Glomerular endothelial cell (primary cell): ENCODE results near the gene NUDT15. TPM values are rescaled to one million over a fixed set of nuclear protein-coding genes. Genes with fewer than 3 reads are reported as not detected.
"Not testable (repeated sequence)": the region's sequence is repeated elsewhere in the genome, so short reads cannot be mapped to it uniquely, and the experiment has no call there.

ENCODE experiments used
- DNase-seq: peaks from one replicate; pipeline ENCODE4 v3.0.0-alpha.2; 2011; ENCODE audit warnings: low read depth, low spot score; ENCODE audit errors: extremely low read depth
- total RNA-seq: library from RNA; depleted of rRNA; stranded (reverse); fragments of >200 nt; gene quantifications from 2 replicates; pipeline ENCODE4 v1.2.3, GENCODE V29; 2015

NUDT15 gene
- total RNA-seq, 1 donor from 2014 or later = 7.9 TPM

DNA sequence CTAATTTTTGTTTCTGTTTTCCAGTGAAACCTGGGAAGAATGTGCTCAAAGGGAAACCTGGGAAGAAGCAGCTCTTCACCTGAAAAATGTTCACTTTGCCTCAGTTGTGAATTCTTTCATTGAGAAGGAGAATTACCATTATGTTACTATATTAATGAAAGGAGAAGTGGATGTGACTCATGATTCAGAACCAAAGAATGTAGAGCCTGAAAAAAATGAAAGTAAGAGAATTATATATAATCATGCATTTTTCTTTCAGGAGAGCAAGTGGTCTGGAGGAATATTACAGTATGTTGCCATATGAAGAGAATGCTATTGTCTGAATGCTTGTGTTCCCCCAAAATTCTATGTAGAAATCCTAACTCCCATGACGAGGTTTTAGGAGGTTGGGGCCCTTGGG lies 3.4 kb downstream of the NUDT15 start:
- no peak for DNase-seq

DNA sequence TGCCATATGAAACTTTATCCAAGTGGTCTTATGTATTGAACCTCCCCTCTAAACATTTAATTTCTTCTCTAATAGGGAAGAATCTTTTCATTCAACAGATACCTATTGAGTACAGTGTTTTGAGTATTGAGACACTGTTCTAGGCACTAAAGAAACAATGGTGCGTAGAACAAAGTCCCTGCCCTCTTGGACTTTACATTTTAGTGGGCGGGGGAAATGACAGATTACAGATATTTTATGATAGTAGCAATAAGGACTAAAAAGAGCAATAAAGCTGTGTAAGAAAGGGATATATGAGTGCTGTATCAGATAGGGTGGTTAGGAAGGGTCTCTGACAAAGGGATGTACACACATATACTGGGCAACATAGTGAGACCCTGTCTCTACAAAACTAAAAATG lies 5.4 kb downstream of the NUDT15 start:
- DNase-seq = no peak

DNA sequence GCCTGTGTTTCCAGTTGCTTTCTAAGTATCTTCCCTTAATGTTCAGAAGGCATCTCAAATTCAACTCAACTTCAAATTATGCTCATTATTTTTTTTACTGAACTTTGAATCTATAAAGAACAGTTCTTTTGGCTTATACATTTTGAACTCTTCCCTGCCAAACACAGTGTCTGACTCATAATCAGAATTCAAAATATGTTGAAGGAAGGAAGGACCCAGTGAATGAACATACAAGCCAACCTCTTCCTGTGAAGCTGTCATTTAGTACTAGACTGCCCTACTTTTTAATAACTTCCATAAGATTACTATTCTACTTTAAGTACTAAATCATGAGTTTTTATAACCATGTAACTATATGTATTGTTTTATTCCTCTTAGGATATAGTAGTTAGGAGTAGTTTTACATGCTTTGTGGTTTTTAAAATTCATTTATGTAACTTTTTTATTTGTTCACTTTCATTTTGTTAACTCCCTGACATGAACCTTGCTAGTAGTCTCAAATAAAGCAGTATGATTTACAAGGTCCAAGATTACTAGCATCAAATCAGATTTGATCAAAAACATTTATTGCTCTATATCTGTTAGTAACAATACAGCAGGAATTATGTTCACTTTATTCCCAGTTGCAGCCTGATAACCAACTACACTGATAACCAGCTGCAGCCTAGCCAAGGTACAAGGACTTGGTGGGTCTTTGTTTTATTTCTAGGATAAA lies 6.4 kb downstream of the NUDT15 start:
- no peak for DNase-seq

DNA sequence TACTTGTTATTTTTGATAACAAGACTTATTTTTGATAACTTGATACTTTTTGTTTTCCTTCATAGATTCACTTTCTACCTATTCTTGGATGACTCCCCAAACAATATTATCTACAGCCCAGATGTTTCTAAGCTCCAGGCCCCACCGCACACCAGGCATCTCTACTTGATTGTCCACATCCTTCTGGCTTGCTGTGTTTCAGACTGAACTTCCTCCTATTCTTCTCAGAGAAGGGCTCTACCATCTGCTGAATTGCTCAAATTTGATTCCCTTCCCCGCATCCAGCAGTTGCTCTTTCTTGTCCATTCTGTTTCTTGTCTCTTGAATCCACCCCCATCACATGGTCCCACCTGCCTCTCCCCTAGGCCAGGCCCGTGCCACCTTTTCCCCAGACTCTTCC lies 13.0 kb downstream of the NUDT15 start:
- no peak for DNase-seq

DNA sequence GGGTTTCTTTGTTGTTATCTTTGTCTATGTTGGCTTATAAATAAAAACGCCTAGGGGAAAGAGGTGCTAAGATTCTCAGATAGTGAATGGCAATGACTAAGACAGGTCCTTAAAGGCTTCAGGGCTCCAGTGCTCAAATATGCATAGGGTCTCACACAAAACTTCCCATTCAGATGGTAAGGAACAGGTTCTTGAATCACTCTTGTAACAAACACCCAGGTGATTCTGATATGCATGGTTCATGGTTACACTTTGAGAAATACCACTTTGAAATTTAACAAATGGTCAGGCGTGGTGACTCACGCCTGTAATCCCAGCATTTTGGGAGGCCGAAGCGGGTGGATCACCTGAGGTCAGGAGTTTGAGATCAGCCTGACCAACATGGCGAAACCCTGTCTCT lies 17.1 kb downstream of the NUDT15 start:
- DNase-seq = no peak

DNA sequence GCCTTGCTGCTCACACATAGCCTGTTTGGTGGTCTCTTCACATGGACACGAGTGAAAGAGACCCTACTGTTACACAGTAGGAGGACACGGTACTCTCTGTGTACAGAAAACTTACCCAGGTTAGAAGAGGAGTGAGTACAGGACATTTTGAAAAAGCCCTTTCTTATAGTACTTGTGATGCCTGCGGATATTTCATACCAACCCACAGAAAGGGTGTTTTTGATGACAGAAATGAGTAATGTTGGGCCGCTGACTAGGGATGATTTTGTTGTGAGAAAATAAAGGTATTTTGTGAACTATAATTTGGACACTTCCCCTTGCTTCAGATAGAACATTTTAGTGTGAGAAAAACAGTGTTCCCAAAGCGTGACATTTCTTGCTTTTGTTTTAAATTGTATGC lies 18.2 kb downstream of the NUDT15 start:
- no peak for DNase-seq

DNA sequence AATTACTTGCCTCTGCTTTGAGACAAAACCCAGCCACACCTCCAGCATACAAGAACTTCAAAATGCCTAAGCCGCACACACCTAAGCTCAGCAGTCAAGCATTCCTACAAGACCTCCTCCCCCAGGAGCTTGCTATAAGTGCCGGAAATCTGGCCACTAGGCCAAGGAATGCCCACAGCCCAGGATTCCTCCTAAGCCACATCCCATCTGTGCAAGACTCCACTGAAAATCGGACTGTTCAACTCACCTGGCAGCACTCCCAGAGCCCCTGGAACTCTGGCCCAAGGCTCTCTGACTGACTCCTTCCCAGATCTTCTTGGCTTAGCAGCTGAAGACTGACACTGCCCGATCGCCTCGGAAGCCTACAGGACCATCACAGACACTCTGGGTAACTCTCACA lies 21.0 kb downstream of the NUDT15 start:
- not testable (repeated sequence) for DNase-seq

DNA sequence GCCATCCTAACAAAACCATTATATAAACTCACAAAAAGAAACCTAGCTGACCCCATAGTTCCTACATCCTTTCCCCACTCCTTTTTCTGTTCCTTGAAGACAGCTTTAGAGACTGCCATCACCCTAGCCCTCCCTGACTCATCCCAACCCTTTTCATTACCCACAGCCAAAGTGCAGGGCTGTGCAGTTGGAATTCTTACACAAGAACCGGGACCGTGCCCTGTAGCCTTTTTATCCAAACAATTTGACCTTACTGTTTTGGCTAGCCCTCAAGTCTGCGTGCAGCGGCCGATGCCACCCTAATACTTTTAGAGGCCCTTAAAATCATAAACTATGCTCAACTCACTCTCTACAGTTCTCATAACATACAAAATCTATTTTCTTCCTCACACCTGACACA lies 22.4 kb downstream of the NUDT15 start:
- DNase-seq = not testable (repeated sequence)

DNA sequence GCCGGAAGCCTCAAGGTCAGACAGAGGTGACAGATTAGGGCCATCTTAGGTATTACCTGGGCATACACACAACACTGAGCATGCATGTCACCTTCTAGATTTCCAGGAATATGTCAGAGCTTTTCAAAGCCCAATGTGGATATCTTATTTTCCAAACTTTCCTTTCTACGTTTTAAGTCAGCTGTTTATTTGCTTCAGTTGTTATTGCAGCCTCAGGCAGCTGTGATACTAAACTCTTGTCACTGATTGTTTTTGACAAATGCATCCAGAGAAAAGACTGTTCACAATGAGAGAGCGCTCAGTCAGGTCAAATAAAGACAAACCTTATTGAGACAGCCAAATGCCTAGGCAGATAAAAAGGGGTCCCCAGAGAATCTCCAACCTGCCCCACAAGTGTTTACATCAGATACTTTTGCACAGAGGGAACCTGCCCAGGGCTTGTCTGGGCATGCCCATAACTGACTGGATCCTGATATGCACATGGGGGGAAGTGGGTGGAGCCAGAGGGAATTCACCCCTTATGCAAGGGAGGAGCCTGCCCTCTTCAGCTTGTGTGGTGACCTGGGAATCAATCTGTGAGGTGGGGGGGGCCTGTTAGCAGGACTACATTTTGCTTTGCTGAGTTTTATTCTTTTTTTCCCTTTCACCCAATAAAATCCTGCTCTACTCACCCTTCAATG lies 28.9 kb downstream of the NUDT15 start:
- no peak for DNase-seq

DNA sequence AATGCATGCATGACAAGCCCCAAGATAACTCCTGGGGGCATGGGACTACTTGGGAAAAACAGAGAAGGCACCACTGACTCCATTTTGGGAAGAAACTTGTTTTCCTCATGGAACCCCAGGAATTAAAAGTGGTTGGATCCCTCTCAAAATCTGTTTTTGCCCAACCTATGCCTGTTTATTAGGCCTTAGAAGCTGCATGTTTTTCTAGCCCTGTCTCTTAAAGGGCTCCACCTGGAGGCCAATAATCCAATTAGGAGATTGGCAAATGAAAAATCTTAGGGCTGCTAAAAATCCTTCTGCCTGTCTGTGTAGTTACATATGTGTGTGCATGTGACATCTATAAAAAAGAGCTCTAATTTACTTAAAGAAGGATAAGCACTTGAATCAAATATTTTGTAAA lies 30.5 kb downstream of the NUDT15 start:
- DNase-seq = no peak

DNA sequence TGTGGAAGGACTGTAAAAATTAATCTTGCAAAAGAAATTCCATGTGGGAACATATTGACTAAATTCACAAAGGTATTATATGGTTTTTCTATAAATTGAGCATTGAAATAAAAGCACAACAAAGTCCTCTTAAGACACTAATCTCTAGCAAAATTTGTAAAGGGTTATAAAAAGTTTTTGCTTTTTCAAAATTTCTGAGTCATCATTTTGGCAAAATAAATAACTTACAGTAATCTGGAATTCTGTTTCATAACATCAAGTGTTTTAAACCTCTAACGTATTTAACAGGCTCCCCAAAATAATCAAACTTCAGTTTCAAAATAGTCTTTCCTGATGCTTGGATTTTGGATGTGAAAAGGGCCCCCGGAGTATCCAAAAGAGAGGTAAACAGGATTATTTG lies 31.4 kb downstream of the NUDT15 start:
- no peak for DNase-seq

DNA sequence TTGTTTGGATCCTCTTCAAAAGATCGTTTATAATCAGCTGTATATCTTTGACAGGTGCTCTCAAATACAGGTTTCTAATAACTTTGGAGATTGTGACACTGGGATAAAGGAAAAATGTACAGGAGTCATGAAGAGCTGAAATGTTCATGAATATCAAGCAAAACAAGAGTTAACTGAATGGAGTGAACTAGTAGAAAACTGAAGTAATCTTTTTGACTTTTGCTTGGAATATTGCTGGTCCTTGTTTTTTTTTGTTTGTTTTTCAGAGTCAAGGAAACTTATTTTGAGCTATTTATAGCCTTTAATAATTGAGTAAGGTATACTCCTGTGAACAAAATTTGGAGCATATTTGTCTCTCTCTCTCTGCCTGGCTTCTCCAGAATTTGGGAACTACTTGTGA lies 32.0 kb downstream of the NUDT15 start:
- DNase-seq = no peak

DNA sequence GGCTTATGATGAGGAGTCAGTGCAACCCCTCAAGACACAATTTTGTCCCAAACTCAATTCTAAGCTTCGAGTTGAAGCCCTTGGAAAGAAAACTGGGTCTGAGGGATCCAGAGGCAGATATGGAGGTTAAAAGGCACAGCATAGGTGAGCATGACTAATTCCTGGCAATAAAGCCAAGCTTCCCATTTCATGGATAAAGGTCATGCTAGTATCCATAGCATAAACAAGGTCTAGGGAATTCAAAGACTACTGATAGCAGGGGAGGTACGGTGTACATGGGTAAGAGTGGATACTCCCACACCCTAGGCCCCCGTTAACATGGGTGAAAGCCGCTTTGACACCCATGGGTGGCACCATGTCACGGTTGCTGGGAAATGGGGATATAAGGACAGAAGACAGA lies 33.4 kb downstream of the NUDT15 start:
- no peak for DNase-seq

DNA sequence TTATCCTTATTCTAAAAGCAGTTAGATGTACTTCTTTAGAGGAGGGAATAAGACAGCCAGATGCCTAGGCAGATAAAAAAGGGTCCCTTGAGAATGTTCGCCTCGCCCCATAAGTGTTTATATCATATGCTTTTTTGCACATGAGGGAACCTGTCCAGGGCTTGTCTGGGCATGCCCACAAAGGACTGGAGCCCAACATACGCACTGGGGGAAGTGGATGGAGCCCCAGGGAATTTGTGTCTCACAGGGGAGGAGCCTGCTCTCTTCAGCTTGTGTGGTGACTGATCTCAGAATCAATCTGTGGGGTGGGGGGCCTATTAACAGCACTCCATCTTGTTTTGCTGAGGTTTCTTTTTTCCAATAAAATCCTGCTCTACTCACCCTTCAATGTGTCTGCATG lies 34.8 kb downstream of the NUDT15 start:
- no peak for DNase-seq

DNA sequence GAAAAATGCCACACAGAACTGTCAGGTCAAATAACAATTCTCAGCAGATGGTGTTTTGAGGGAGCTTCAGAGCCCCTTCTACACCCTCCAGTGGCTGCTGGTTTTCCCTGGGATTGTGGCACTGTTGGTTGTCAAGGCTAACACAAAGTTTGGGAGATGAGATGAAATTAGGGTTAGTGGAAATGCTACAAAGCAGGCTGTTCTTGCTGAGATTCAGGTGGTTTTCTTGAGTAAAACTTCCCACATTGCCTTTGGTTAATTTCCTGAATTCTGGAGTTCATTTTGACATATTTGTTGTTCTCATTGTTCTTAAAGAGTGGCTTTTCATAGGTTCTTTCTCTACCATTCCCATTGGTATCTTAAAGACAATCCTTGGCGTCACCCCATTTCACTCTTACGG lies 35.3 kb downstream of the NUDT15 start:
- DNase-seq = no peak

DNA sequence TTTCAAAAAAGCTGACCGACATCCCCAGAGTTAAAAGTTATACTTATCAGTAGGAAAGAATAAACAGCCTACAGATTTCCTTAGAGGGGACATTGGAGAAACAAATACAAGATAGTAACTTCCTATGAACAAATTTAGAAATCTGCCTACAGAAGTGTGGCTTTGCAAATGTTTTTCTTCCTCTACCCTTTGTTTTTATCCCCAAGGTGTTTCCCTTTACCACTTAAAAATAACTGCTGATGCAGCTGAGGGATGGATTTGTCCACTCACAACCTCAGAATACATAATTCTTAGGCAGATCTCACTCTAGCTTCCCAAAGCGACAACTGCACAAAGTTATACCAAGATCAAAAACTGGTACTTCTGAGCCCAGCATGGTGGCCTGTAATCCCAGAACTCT lies 36.5 kb downstream of the NUDT15 start:
- no peak for DNase-seq

DNA sequence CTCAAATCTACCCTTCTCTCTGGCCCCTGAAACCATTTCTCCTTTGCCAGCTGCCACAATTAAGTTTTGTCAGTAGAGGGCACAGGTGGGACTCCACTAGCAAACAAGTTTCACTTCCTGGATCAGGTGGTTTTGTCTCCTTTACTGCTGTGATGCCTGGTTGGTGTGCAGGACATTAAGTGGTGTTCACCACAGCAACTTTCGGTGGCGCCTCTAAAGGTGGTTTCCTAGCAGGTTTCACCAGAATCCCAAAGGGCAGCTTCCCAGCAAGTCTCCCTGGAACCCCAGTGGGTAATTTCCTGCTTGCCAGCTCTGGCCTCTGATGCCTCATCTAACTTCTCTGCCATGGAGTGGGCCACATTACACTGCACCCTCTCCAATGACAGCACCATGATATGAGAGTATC lies 40.7 kb downstream of the NUDT15 start:
- no peak for DNase-seq

DNA sequence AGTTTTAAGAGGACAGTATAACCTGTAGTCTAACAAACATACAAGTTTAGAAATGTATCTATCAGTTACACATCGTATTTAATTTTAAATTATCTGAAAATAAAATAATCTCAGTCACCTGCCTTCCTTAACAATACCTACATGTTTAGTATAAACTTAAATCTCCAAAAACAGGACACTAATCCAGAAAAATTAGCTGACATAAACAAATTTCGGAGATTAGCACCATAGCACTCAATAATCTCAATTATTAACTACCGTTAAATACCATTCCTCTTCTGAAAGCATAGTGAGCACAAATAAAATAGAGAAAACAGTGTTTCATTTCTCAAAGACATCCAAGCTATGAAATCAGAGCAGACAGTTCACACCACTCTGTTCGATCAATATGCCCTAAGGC lies 44.2 kb downstream of the NUDT15 start:
- no peak for DNase-seq

DNA sequence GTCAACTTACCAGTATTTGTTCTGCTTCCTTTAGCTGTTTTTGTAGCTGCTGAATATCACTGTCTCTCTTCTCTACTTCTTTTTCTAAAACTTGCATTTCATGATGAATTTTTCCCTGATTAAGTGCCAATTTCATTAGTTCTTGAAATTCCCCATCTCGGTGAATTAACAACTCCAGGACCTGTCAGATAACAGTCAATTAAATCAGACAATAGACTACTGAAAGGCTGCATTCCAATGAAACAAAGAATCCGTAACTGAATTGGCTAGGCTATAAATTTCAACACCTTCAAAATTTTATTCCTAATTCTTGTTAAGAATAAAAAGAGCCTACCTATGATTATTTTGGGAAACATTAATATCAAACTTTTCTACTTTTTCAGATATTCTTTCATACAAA lies 48.7 kb downstream of the NUDT15 start:
- DNase-seq = no peak

DNA sequence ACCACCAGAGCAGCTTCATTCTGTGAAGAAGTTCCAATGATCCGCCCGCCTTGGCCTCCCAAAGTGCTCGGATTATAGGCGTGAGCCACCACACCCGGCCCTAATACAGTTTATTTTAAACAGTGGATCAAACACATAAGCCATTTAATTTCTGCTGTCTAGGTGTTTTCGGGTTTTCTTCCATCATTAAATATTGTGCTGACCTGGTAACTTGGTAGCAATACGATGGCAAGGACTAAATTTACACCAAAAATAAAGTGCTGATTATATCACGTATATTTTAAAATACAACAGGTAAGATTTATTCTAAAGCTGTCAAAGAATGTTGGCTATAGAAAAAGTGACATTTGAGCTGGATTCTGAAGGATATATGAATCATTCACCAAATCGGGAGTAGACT lies 56.1 kb downstream of the NUDT15 start:
- DNase-seq = no peak

DNA sequence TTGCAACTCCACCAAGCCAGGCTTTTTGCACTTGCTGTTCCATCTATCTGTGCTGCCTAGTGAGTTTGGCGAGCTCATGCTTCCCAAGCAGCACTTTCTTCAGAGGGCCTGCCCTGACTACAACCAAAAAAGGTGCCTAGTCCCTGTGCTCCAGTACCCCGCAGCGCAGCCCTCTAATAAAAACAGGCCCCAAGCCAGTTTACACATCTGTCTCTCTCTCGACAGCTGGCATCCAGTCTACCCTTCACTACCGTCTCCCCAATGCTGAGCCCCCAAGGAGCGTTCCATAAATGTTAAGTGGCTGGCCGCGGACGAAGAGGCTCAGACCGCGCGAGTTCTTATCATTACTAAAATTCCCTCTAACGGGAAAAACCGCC lies 56.9 kb downstream of the NUDT15 start:
- DNase-seq = no peak

DNA sequence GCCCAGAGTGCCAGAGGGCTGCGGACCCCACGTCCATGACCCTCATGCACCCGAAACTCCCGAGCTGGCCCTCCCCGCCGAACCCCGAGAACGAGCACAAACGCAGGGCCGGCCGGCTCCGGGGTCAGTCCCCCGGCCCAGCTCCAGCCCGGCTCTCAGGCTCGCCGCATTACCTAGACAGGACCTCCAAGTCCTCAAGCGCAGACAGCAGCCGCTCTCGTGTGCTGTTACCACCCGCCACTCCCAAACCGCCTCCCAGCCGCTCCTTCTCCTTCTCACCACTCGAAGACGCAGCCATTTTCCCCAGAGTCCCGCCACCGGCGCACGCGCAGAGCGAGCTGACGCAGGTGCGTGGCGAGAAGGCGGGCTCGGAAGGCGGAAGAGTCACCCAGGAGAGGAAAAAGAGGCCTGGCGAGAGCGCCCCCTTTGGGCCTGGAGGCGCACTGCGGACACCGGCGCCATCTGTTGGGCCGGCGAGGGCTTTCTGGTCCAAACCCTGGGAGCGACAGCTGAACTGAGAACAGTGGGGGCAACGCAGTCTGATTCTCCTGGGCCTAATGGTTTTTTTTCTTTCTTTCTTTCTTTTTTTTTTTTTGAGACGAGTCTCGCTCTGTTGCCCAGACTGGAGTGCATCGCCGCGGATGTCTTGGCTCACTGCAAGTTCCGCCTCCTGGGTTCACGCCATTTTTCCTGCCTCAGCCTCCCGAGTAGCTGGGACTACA lies 57.4 kb downstream of the NUDT15 start, which contains the start of gene MED4:
TSS of gene MED4 (minus strand) at position 324 of the 722 bp plus-strand sequence. CDS start at position 298, 26 bp downstream.
- DNase-seq = peak; percentile 64
